ENCODE data around the gene RNU6-1. TPM values are rescaled to one million over a fixed set of nuclear protein-coding genes. Genes with fewer than 3 reads are reported as not detected.
A peak's percentile ranks its signal among the peaks of the same experiment; 100 is the strongest.

The RNU6-1 gene
- polyA plus RNA-seq, 2 of the 4 experiments (the other 2 are of a cell fraction): not detected

GRCh38 chr15:67852418-67852817 is 12.6 kb upstream of the RNU6-1 start:
- Histone ChIP-seq H3K4me1 (peaks cover 19% of the 10 kb centered on the region), H3K4me2 (no peak overlapping the region), H3K9me3 (no peaks in the 10 kb centered on the region), H3K4me3 (no peak overlapping the region), H3K27ac (0 out of 6 replicates have a peak overlapping the region, but pooled peaks of 1 of the 2 experiments have one; percentile 7)
- CTCF ChIA-PET: interaction anchor here (0.7 to 9.7 kb wide), 4 partner anchors 11 to 358 kb away, joined by 3 to 66 read pairs (median 6); no protein-coding TSS in a partner anchor
- no peak for ATAC-seq
- no peak for FAIRE-seq
- 70% methylated on average over 3 of the region's 3 CpGs for WGBS (ENCODE audit: missing lambda C conversion rate)
- TF ChIP-seq POLR2A (IDR thresholded peaks at IDR 0.05; ENCODE audit: low read length) (no peak), KDM1A (IDR thresholded peaks at IDR 0.05; ENCODE audit: low read depth) (no peak), HOXB5 (CRISPR knock-in tag; IDR thresholded peaks at IDR 0.05) (no peak), TFCP2L1 (CRISPR knock-in tag; IDR thresholded peaks at IDR 0.05) (no peak), HES2 (IDR thresholded peaks at IDR 0.05) (no peak), NFE2L2 (conservative IDR thresholded peaks at IDR 0.05; ENCODE audit: low read length) (no peak), ATOH8 (CRISPR knock-in tag; IDR thresholded peaks at IDR 0.05; ENCODE audit: low read depth) (no peak), SREBF2 (IDR thresholded peaks at IDR 0.05) (no peak), RARB (CRISPR knock-in tag; IDR thresholded peaks at IDR 0.05) (no peak), CEBPB (IDR thresholded peaks at IDR 0.05) (no peak), SMC3 (IDR thresholded peaks at IDR 0.05) (no peak), ZFP36 (IDR thresholded peaks at IDR 0.05; ENCODE audit: borderline replicate concordance, partially characterized antibody) (no peak), HDAC2 (IDR thresholded peaks at IDR 0.05) (no peak)
- TF ChIP-seq, protein P1, sequence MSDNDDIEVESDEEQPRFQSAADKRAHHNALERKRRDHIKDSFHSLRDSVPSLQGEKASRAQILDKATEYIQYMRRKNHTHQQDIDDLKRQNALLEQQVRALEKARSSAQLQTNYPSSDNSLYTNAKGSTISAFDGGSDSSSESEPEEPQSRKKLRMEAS (IDR thresholded peaks at IDR 0.05): no peak
- POLR2A ChIA-PET: no interaction called here
- DNase-seq (ENCODE audit: low read depth in 1 of 2, low spot score in 1 of 2): no peak

- Histone ChIP-seq H3K9me3 (no peaks in the 10 kb centered on the region), H3K4me1 (peaks cover 19% of the 10 kb centered on the region), H3K4me3 (no peak overlapping the region), H3K27ac (peak overlapping the region; percentile 58 to 65), H3K4me2 (peak overlapping the region; percentile 58)
- no peak for FAIRE-seq
- peak; percentile 61 to 83; a peak in 5 of 6 replicates for ATAC-seq
- ChIA-PET CTCF (interaction anchor here (1.4 to 9.7 kb wide), 2 partner anchors 12 to 359 kb away, joined by 3 to 66 read pairs; no protein-coding TSS in a partner anchor), POLR2A (no interaction called here)
- no peak for DNase-seq (ENCODE audit: low read depth in 1 of 2, low spot score in 1 of 2)
- TF ChIP-seq ZFP36 (IDR thresholded peaks at IDR 0.05; ENCODE audit: borderline replicate concordance, partially characterized antibody) (peak; percentile 77), KDM1A (IDR thresholded peaks at IDR 0.05; ENCODE audit: low read depth) (no peak), FOSL2 (IDR thresholded peaks at IDR 0.05) (peak; percentile 57), FOSL2 (CRISPR knock-in tag; IDR thresholded peaks at IDR 0.05) (peak; percentile 64), HOXA7 (CRISPR knock-in tag; IDR thresholded peaks at IDR 0.05) (no peak), JUNB (IDR thresholded peaks at IDR 0.05) (peak; percentile 54; the same call in 1 of the 2 replicates), CEBPB (IDR thresholded peaks at IDR 0.05) (peak; percentile 63 to 70; a peak in 3 of 4 replicates)
- WGBS (ENCODE audit: missing lambda C conversion rate): 48% methylated on average over 4 of the region's 4 CpGs
These were observed 11.2 kb upstream of the RNU6-1 start for GRCh38 chr15:67850994-67851571.

GRCh38 chr15:67850336-67850735 is 10.5 kb upstream of the RNU6-1 start:
- Histone ChIP-seq H3K9me3 (no peaks in the 10 kb centered on the region), H3K4me2 (peak overlapping the region; percentile 58; the same call in 2 of the 3 replicates), H3K4me3 (no peak overlapping the region), H3K27ac (peak overlapping the region; percentile 52 to 65; a peak in 5 of 6 replicates), H3K4me1 (peaks cover 19% of the 10 kb centered on the region)
- FAIRE-seq (no peak), DNase-seq (ENCODE audit: low read depth in 1 of 2, low spot score in 1 of 2) (no peak), ATAC-seq (no peak)
- ChIA-PET POLR2A (no interaction called here), CTCF (interaction anchor here (9.7 kb wide), 1 partner anchor 13 kb away, joined by 66 read pairs; no protein-coding TSS in a partner anchor)
- WGBS (ENCODE audit: missing lambda C conversion rate): 55% methylated on average over 7 of the region's 7 CpGs
- TF ChIP-seq FOSB (CRISPR knock-in tag; IDR thresholded peaks at IDR 0.05) (no peak), NR3C1 (IDR thresholded peaks at IDR 0.05) (no peak), CTCF (IDR thresholded peaks at IDR 0.05) (no peak), EHF (CRISPR knock-in tag; IDR thresholded peaks at IDR 0.05) (no peak), BHLHE40 (IDR thresholded peaks at IDR 0.05; ENCODE audit: low read depth, low read length) (no peak), HOXB13 (CRISPR knock-in tag; IDR thresholded peaks at IDR 0.05; ENCODE audit: low read depth) (no peak), RFX5 (IDR thresholded peaks at IDR 0.05) (no peak), KDM5A (IDR thresholded peaks at IDR 0.05) (no peak), NFE2L2 (conservative IDR thresholded peaks at IDR 0.05; ENCODE audit: low read length) (no peak)
- TF ChIP-seq, protein P2, sequence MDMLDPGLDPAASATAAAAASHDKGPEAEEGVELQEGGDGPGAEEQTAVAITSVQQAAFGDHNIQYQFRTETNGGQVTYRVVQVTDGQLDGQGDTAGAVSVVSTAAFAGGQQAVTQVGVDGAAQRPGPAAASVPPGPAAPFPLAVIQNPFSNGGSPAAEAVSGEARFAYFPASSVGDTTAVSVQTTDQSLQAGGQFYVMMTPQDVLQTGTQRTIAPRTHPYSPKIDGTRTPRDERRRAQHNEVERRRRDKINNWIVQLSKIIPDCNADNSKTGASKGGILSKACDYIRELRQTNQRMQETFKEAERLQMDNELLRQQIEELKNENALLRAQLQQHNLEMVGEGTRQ (IDR thresholded peaks at IDR 0.05): no peak
